Adrenal gland (tissue), 12 donors: ENCODE data around the gene AGBL1. TPM values are rescaled to one million over a fixed set of nuclear protein-coding genes. Genes with fewer than 3 reads are reported as not detected.

Experiments used
- DNase-seq, 7 donors: peaks; one replicate each; pipeline ENCODE4 v3.0.0-alpha.2; 2019 to 2020
- H3K27ac ChIP-seq, 5 donors: fragments of 200-600 bp; sonication (generic) in 4 of 5; 1 replicate in 3 of 5; 2 replicates in 2 of 5; pipeline versions ENCODE4 v1.5.1 to v1.8.0; 2016 to 2020; ENCODE audit warnings: mild to moderate bottlenecking in 1 of 5
- H3K27me3 ChIP-seq: fragments of 200-600 bp; 2 replicates; pipeline ENCODE4 v1.8.0; 2021
- H3K36me3 ChIP-seq, 2 donors: fragments of 200-600 bp; replicated peaks in 1 of 2; 1 replicate in 1 of 2; 2 replicates in 1 of 2; pipeline versions ENCODE4 v1.5.1 to v1.8.0; 2018 to 2022
- H3K4me1 ChIP-seq, 2 donors: fragments of 200-600 bp; replicated peaks in 1 of 2; 1 replicate in 1 of 2; 2 replicates in 1 of 2; pipeline versions ENCODE4 v1.5.1 to v1.8.0; 2018 to 2021
- H3K4me3 ChIP-seq, 4 donors: fragments of 200-600 bp; sonication (generic) in 3 of 4; one replicate each; pipeline ENCODE4 v1.5.1; 2016 to 2018
- H3K9me3 ChIP-seq, 3 donors: fragments of 200-600 bp; sonication (generic) in 1 of 3; replicated peaks in 1 of 3; 1 replicate in 2 of 3; 2 replicates in 1 of 3; pipeline versions ENCODE4 v1.5.1 to v1.8.0; 2016 to 2021
- POLR2A ChIP-seq, 2 donors: fragments of 450-650 bp; IDR thresholded peaks; one replicate each; pipeline ENCODE4 v1.6.1; 2017; ENCODE audit warnings: antibody characterized with exemption in 2 of 2, mild to moderate bottlenecking in 2 of 2, moderate library complexity in 1 of 2
- WGBS, 4 donors: extraction: QIAGEN DNeasy Blood & Tissue Kit in 2 of 4; methylation state at CpG; one replicate each; pipeline versions ENCODE4 v1.1.5 to v1.1.7; 2013 to 2017; 5-methylcytosine and 5-hydroxymethylcytosine counted together
- intact Hi-C, 2 donors: fragments of 100-400 bp; cut with DNase I; formaldehyde crosslinking; loops; one replicate each; pipeline versions ENCODE4 v1.14.1 to v1.15.0; 2022 to 2023
- polyA plus RNA-seq, 3 donors: library from polyadenylated mRNA; stranded (reverse); fragments of 200-250 nt in 2 of 3; fragments of 350-450 nt in 1 of 3; fragmentation: Illumina TruSeq in 1 of 3; extraction: RNeasy Lipid Tissue Mini Kit (QIAGEN cat#74804) in 1 of 3; gene quantifications; one replicate each; pipeline ENCODE4 v1.2.3, GENCODE V29; 2013 to 2014
- total RNA-seq, 9 donors: library from RNA; depleted of rRNA in 4 of 9; stranded (reverse); fragments of >200 nt in 4 of 9; fragments of 120-200 nt in 1 of 9; fragmentation: NEBNext Ultra II Directional in 1 of 9; extraction: Animal tissue kit (Norgen Biotek cat#: 25700) in 1 of 9; gene quantifications; one replicate each; pipeline versions ENCODE4 v1.1.0 to v1.2.4, GENCODE V29; 2013 to 2023
- TF ChIP-seq, protein P1 (sequence below), 6 experiments: fragments of 450-650 bp in 4 of 6; fragments of 200-600 bp in 2 of 6; sonication (generic) in 1 of 6; IDR thresholded peaks; 1 replicate in 5 of 6; 2 replicates in 1 of 6; pipeline versions ENCODE4 v1.5.1 to v1.8.0; 2016 to 2021; ENCODE audit warnings: antibody characterized with exemption in 6 of 6, mild to moderate bottlenecking in 2 of 6, moderate library complexity in 1 of 6
- donor health status: healthy with polysubstance abuse.
- donor health status: Bipolar disorder and iron deficiency.
- donor health status: DM: yes; HTN: yes; CAD: no.
- donor health status: DM: no; HTN: no; CAD: no.
- donor health status: DM: no; HTN: no; CAD: no.
- donor health status: DM: yes; HTN: yes; CAD: no.

AGBL1 gene
- total and polyA plus RNA-seq, 12 donors = 0.04 to 0.07 (median 0.06) TPM; not detected in 9

DNA sequence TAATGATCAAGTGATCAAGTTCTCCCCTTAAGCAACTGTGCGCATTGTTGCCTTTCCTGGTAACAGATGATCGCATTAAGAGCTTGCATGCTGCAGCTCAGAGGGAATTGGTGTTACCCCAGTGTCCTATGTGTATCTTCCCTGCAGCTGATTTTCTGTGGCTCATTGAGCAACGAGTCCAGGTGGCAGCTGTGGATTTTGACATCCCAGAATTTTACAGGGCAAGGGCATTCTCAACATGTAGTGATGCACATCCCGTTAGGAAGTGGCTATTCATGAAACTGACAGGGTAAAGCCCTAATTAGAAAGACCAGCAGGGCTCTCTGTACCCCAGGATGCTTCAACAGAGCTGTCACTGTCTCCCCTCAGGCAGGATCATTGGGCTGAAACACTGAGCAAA lies 232.8 kb downstream of the AGBL1 start:
- WGBS, 4 donors = 11 to 65% (median 58%) methylated on average over 2 to 4 of the region's 4 CpGs
- no peaks in the 10 kb centered on the region for H3K36me3 ChIP-seq
- H3K4me3 ChIP-seq = no peak overlapping the region
- intact Hi-C loops = no loop called here
- no peaks in the 10 kb centered on the region for H3K27me3 ChIP-seq
- no peak for DNase-seq
- no peak overlapping the region for H3K27ac ChIP-seq
- H3K4me1 ChIP-seq = no peaks in the 10 kb centered on the region
- TF ChIP-seq, protein P1, sequence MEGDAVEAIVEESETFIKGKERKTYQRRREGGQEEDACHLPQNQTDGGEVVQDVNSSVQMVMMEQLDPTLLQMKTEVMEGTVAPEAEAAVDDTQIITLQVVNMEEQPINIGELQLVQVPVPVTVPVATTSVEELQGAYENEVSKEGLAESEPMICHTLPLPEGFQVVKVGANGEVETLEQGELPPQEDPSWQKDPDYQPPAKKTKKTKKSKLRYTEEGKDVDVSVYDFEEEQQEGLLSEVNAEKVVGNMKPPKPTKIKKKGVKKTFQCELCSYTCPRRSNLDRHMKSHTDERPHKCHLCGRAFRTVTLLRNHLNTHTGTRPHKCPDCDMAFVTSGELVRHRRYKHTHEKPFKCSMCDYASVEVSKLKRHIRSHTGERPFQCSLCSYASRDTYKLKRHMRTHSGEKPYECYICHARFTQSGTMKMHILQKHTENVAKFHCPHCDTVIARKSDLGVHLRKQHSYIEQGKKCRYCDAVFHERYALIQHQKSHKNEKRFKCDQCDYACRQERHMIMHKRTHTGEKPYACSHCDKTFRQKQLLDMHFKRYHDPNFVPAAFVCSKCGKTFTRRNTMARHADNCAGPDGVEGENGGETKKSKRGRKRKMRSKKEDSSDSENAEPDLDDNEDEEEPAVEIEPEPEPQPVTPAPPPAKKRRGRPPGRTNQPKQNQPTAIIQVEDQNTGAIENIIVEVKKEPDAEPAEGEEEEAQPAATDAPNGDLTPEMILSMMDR (IDR thresholded peaks at IDR 0.05) = no peak
- TF ChIP-seq POLR2A (IDR thresholded peaks at IDR 0.05) = no peak
- H3K9me3 ChIP-seq = no peaks in the 10 kb centered on the region

DNA sequence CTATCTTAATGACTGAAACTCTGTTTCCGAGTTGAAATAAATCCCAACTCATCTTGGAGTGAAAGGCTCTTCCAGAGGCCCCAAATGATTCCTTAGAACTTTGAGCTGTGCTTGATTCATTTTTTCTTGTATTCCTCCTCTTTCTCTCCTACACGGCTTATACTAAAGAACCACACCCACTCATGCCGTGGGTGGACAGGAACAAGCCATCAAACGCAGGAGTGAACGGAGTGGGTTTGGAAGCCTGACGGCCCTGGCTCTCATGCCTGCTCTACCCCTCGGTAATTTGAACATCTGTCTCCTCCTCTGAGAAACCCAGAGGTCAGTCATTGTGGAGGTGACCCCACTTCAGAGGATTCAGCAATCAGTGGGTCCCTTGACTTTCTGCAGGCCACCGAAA lies 236.5 kb downstream of the AGBL1 start:
- H3K27me3 ChIP-seq = no peaks in the 10 kb centered on the region
- no peak overlapping the region for H3K27ac ChIP-seq
- TF ChIP-seq POLR2A (IDR thresholded peaks at IDR 0.05) = no peak
- TF ChIP-seq, protein P1 (IDR thresholded peaks at IDR 0.05) = no peak
- intact Hi-C loops = no loop called here
- 37 to 55% (median 51%) methylated on average over 8 of the region's 8 CpGs for WGBS, 4 donors
- no peak overlapping the region for H3K4me3 ChIP-seq
- H3K4me1 ChIP-seq = no peaks in the 10 kb centered on the region
- H3K36me3 ChIP-seq = no peaks in the 10 kb centered on the region
- no peaks in the 10 kb centered on the region for H3K9me3 ChIP-seq
- DNase-seq = no peak

DNA sequence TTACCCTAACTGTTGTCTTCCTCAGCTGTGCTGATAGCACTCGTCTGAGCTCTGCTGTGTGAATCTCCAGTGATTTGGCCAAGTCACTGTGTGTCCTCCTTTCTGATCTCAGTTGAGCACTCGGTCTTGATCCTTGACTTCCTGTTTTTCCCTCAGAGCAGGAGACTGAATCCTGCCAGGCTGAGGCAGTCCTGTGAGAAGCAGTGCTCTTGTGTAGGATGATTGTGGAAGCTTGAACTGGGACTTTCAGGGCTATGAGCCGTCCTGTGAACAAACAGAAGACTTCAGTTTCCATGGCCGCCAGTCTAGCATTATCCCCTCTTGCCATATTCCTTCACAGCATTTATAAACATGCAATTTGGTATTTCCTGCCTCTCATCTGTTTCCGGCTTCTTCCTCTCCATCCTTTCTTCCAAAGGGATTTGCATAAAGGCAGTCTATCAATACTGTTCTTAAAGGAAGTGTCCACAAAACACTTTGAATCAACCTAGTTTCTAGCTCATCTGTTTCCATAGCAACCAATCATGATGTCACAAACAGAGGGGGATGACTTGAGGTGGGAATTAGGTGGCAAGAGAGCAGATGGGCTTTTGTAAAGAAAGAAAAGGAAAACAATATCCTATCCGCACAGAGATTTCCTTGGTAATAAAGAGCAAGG lies 237.2 kb downstream of the AGBL1 start:
- intact Hi-C loops = no loop called here
- no peaks in the 10 kb centered on the region for H3K36me3 ChIP-seq
- TF ChIP-seq POLR2A (IDR thresholded peaks at IDR 0.05) = no peak
- TF ChIP-seq, protein P1 (IDR thresholded peaks at IDR 0.05) = no peak
- no peak for DNase-seq
- H3K27me3 ChIP-seq = no peaks in the 10 kb centered on the region
- WGBS, 4 donors = 31 to 46% (median 40%) methylated on average over 6 of the region's 6 CpGs
- no peak overlapping the region for H3K27ac ChIP-seq
- no peak overlapping the region for H3K4me3 ChIP-seq
- no peaks in the 10 kb centered on the region for H3K9me3 ChIP-seq
- no peaks in the 10 kb centered on the region for H3K4me1 ChIP-seq

DNA sequence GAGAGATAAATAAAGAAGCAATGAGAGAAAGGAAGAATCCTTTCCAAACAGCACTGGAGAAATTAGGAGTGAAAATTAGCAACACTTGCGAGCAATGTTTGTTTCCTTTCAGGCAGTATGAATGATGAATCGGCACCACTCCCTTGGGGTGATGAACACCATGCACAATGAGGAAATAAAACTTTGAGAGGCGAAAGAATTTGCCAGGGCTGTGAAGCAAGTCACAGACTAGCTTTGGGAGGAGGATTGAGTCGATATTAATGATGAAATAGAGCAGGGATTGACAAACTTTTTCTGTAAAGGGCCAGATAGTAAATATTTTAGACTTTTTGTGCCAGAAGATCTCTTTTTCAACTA lies 237.7 kb downstream of the AGBL1 start:
- no peaks in the 10 kb centered on the region for H3K4me1 ChIP-seq
- intact Hi-C loops = no loop called here
- H3K27me3 ChIP-seq = no peaks in the 10 kb centered on the region
- WGBS, 4 donors = 52 to 58% (median 56%) methylated on average over 4 of the region's 4 CpGs
- no peak overlapping the region for H3K27ac ChIP-seq
- TF ChIP-seq, protein P1 (IDR thresholded peaks at IDR 0.05) = no peak
- no peak for TF ChIP-seq POLR2A (IDR thresholded peaks at IDR 0.05)
- H3K36me3 ChIP-seq = no peaks in the 10 kb centered on the region
- H3K9me3 ChIP-seq = no peaks in the 10 kb centered on the region
- no peak for DNase-seq
- no peak overlapping the region for H3K4me3 ChIP-seq
